K562 (cell line): Measurements from ENCODE around the gene GRPEL2. TPM values are rescaled to one million over a fixed set of nuclear protein-coding genes. Genes with fewer than 3 reads are reported as not detected.

Experiments used
- ATAC-seq: fragments of 200-7000 bp; cut with Tn5 transposase; 3 replicates; pipeline ENCODE4 v1.9.1; 2020; ENCODE audit warnings: moderate library complexity
- BruUV-seq: library from RNA; stranded (reverse); fragments of 400-500 nt; replicated peaks from 2 replicates; lab custom pipeline; 2021; lab: Mats Ljungman, UMichigan
- CTCF ChIA-PET: fragments of 300-600 bp; formaldehyde crosslinking; extraction: SDS; loops from one replicate; lab custom pipeline; 2021; ENCODE audit warnings: low intra/inter-chr PET ratio; lab: Yijun Ruan, JAX
- POLR2A ChIA-PET: fragments of 300-600, 350-650 bp; sonication (Branson Sonifier 250); formaldehyde crosslinking; extraction: SDS; loops from one replicate; lab custom pipeline; 2021; ENCODE audit warnings: antibody characterized with exemption, inconsistent platforms; lab: Yijun Ruan, JAX
- DNase-seq, 4 experiments: peaks; one replicate each; pipeline versions ENCODE4 v3.0.0 to v3.0.0-alpha.2; 2011 to 2018; ENCODE audit warnings: low spot score in 3 of 4, mixed read lengths in 3 of 4; ENCODE audit errors: extremely low read depth in 1 of 4
- FAIRE-seq: peaks from 2 replicates; lab custom pipeline; 2011; peaks lifted over from hg19 to GRCh38; lab: Jason Lieb, UNC
- H2AFZ ChIP-seq: 2 replicates; pipeline ENCODE4 v1.6.0; 2011; ENCODE audit warnings: low read depth, low read length, control low read depth, inconsistent platforms
- H3K27ac ChIP-seq: fragments of 200-600 bp; 3 replicates; pipeline ENCODE4 v1.8.0; 2011; ENCODE audit warnings: low read depth, mild to moderate bottlenecking, control low read depth, inconsistent platforms, low read length, moderate library complexity, mixed read lengths; ENCODE audit errors: extremely low read depth
- H3K27me3 ChIP-seq, 2 experiments: fragments of 300-600 bp in 1 of 2; 2 replicates in 1 of 2; 3 replicates in 1 of 2; pipeline versions ENCODE4 v1.6.0 to v1.8.0; 2011; ENCODE audit warnings: inconsistent platforms in 2 of 2, low read length in 2 of 2, mild to moderate bottlenecking in 1 of 2, mixed read lengths in 1 of 2, moderate library complexity in 1 of 2; ENCODE audit not compliant: control insufficient read depth in 2 of 2, insufficient read depth in 2 of 2
- H3K36me3 ChIP-seq: fragments of 300-600 bp; 3 replicates; pipeline ENCODE4 v1.8.0; 2011; ENCODE audit warnings: mild to moderate bottlenecking, low read length, inconsistent platforms; ENCODE audit not compliant: control insufficient read depth, insufficient read depth
- H3K4me1 ChIP-seq, 2 experiments: fragments of 200-600 bp in 1 of 2; replicated peaks in 1 of 2; 2 replicates in 1 of 2; 3 replicates in 1 of 2; pipeline versions ENCODE4 v1.5.1 to v1.8.0; 2011; ENCODE audit warnings: inconsistent platforms in 2 of 2, low read length in 2 of 2, mild to moderate bottlenecking in 1 of 2, mixed read lengths in 1 of 2, moderate library complexity in 1 of 2; ENCODE audit not compliant: control insufficient read depth in 2 of 2, insufficient read depth in 2 of 2
- H3K4me2 ChIP-seq: 2 replicates; pipeline ENCODE4 v1.6.1; 2011; ENCODE audit warnings: low read length, control low read depth, inconsistent platforms, mixed read lengths; ENCODE audit not compliant: insufficient read depth
- H3K4me3 ChIP-seq: fragments of 200-600 bp; sonication (generic), shearing (Covaris generic); 2 replicates; pipeline ENCODE4 v1.5.1; 2016; ENCODE audit warnings: control low read depth, inconsistent platforms
- H3K79me2 ChIP-seq: fragments of 200-600 bp; 3 replicates; pipeline ENCODE4 v1.8.0; 2011; ENCODE audit warnings: low read length, inconsistent platforms; ENCODE audit not compliant: control insufficient read depth, insufficient read depth
- H3K9ac ChIP-seq, 2 experiments: 2 replicates each; pipeline versions ENCODE4 v1.6.0 to v1.6.1; 2011; ENCODE audit warnings: low read depth in 2 of 2, low read length in 2 of 2, control low read depth in 1 of 2, inconsistent platforms in 1 of 2, mild to moderate bottlenecking in 1 of 2, mixed read lengths in 1 of 2; ENCODE audit not compliant: insufficient read depth in 1 of 2
- H3K9me1 ChIP-seq: one replicate; pipeline ENCODE4 v1.6.0; 2011; ENCODE audit warnings: inconsistent platforms, mild to moderate bottlenecking, low read length, moderate library complexity; ENCODE audit not compliant: control insufficient read depth, insufficient read depth
- H3K9me3 ChIP-seq: replicated peaks from 2 replicates; pipeline ENCODE4 v1.5.1; 2011; ENCODE audit warnings: low read depth, low read length, inconsistent platforms; ENCODE audit not compliant: control insufficient read depth, insufficient read depth
- H4K20me1 ChIP-seq: replicated peaks from 2 replicates; pipeline ENCODE4 v1.6.1; 2011; ENCODE audit warnings: low read length, inconsistent platforms, mixed read lengths; ENCODE audit not compliant: control insufficient read depth, insufficient read depth
- ARHGAP35 ChIP-seq: fragments of 450-650 bp; IDR thresholded peaks from 2 replicates; pipeline ENCODE4 v1.6.1; 2018; ENCODE audit not compliant: partially characterized antibody
- ATF2 ChIP-seq: sonication (generic); formaldehyde crosslinking; IDR thresholded peaks from 2 replicates; pipeline ENCODE4 v1.8.1; 2022; ENCODE audit warnings: missing genetic modification reagents
- CBX8 ChIP-seq: fragments of 200-600 bp; sonication (generic); IDR thresholded peaks from 2 replicates; pipeline ENCODE4 v1.6.1; 2012; ENCODE audit warnings: borderline replicate concordance, mixed run types, low read depth, mild to moderate bottlenecking, moderate library complexity, mixed read lengths, low read length, control low read depth, inconsistent platforms; ENCODE audit not compliant: poor library complexity, severe bottlenecking; ENCODE audit errors: extremely low read depth
- DNMT1 ChIP-seq: fragments of 450-650 bp; IDR thresholded peaks from 2 replicates; pipeline ENCODE4 v1.6.1; 2016; ENCODE audit warnings: antibody characterized with exemption, mild to moderate bottlenecking
- HES1 ChIP-seq: fragments of 450-650 bp; IDR thresholded peaks from 2 replicates; pipeline ENCODE4 v1.6.1; 2016; ENCODE audit warnings: low read depth, mild to moderate bottlenecking, moderate library complexity
- KAT2B ChIP-seq: IDR thresholded peaks from one replicate; pipeline ENCODE4 v1.6.1; 2012; ENCODE audit warnings: low read depth, mild to moderate bottlenecking, control low read depth, inconsistent platforms, low read length, moderate library complexity
- L3MBTL2 ChIP-seq: fragments of 450-650 bp; IDR thresholded peaks from 2 replicates; pipeline ENCODE4 v1.6.1; 2016; ENCODE audit warnings: mild to moderate bottlenecking, moderate library complexity
- MTA1 ChIP-seq: fragments of 450-650 bp; IDR thresholded peaks from 2 replicates; pipeline ENCODE4 v1.6.1; 2017; ENCODE audit warnings: borderline replicate concordance
- MTA2 ChIP-seq: fragments of 450-650 bp; IDR thresholded peaks from 2 replicates; pipeline ENCODE4 v1.6.1; 2016; ENCODE audit warnings: low read depth
- PHF8 ChIP-seq: fragments of 200-600 bp; sonication (generic); IDR thresholded peaks from 2 replicates; pipeline ENCODE4 v1.6.1; 2012; ENCODE audit warnings: mixed run types, mild to moderate bottlenecking, inconsistent platforms, low read length, moderate library complexity, borderline replicate concordance
- PREB ChIP-seq: sonication (generic); formaldehyde crosslinking; IDR thresholded peaks from 2 replicates; pipeline ENCODE4 v1.8.1; 2023; ENCODE audit warnings: mild to moderate bottlenecking, missing genetic modification reagents
- TEAD1 ChIP-seq, 2 experiments: fragments of 450-650 bp in 1 of 2; sonication (generic) in 1 of 2; formaldehyde crosslinking; IDR thresholded peaks; 2 replicates each; pipeline versions ENCODE4 v1.4.0 to v1.8.0; 2020 to 2022; ENCODE audit warnings: mild to moderate bottlenecking in 2 of 2, missing genetic modification reagents in 1 of 2
- ZNF282 ChIP-seq: sonication (generic); formaldehyde crosslinking; IDR thresholded peaks from 2 replicates; pipeline ENCODE4 v1.8.1; 2023; ENCODE audit warnings: missing genetic modification reagents
- ZNF445 ChIP-seq: fragments of 250-450 bp; sonication (Bioruptor Pico); IDR thresholded peaks from 2 replicates; pipeline ENCODE4 v1.4.0; 2020; ENCODE audit warnings: low read depth, mild to moderate bottlenecking, moderate library complexity
- ZNF639 ChIP-seq, 2 experiments: fragments of 200-800 bp in 1 of 2; sonication (Bioruptor generic) in 1 of 2; sonication (generic) in 1 of 2; formaldehyde crosslinking in 1 of 2; IDR thresholded peaks in 1 of 2; conservative IDR thresholded peaks in 1 of 2; 2 replicates each; pipeline versions ENCODE4 v1.5.0 to v1.6.1; 2016 to 2020; ENCODE audit warnings: missing compliant biosample characterization in 1 of 2, missing genetic modification characterization in 1 of 2, missing genetic modification reagents in 1 of 2
- ZNF668 ChIP-seq: fragments of 250-450 bp; sonication (Bioruptor Pico); IDR thresholded peaks from 2 replicates; pipeline ENCODE4 v1.8.0; 2022; ENCODE audit warnings: mild to moderate bottlenecking, inconsistent platforms
- WGBS: fragments of 100-300 bp; shearing (Covaris generic); methylation state at CpG from one replicate; pipeline ENCODE4 v1.1.6; 2016; ENCODE audit warnings: low coverage, mixed read lengths; ENCODE audit not compliant: insufficient coverage; ENCODE audit errors: missing lambda C conversion rate; 5-methylcytosine and 5-hydroxymethylcytosine counted together
- in situ Hi-C: fragments of 300-500 bp; cut with MboI; formaldehyde crosslinking; loops from 4 replicates; pipeline ENCODE4 v1.15.0; 2018; ENCODE audit warnings: inconsistent platforms, mixed read lengths
- intact Hi-C: fragments of 100-400 bp; cut with micrococcal nuclease; formaldehyde crosslinking; loops from 2 replicates; pipeline ENCODE4 v1.14.2; 2022
- polyA plus RNA-seq, 8 experiments: library from polyadenylated mRNA; depleted of rRNA in 4 of 8; stranded (reverse) in 5 of 8; unstranded in 3 of 8; fragments of >200 nt; fragmentation: Nextera tagmentation in 2 of 8; fragmentation: Illumina TruSeq in 1 of 8; extraction: Ambion mirVana in 2 of 8; extraction: Trizol in 1 of 8; gene quantifications; 2 replicates each; pipeline versions ENCODE4 v1.2.1 to v1.2.3, GENCODE V29; 2011 to 2014; ENCODE audit warnings: inconsistent platforms in 1 of 8, missing spikeins in 1 of 8
- total RNA-seq, 7 experiments: library from RNA; depleted of rRNA in 6 of 7; stranded (reverse); fragments of >200 nt in 6 of 7; fragmentation: Illumina TruSeq in 2 of 7; extraction: Trizol in 2 of 7; gene quantifications; 2 replicates each; pipeline versions ENCODE4 v1.2.1 to v1.2.3, GENCODE V29; 2011 to 2021; ENCODE audit warnings: low replicate concordance in 1 of 7

GRPEL2 gene
- total and polyA plus RNA-seq, 9 of the 15 experiments (the other 6 are each of a cell fraction or from before 2014, with no cell fraction given) = 11.2 to 40.5 (median 25.8) TPM

- TF ChIP-seq ATF2 (no peak), HES1 (no peak), ZNF282 (CRISPR knock-in tag) (no peak)
Observed at GRCh38 chr5:149328177-149328576, 17.1 kb upstream of the GRPEL2 start (continued).

- no peaks in the 10 kb centered on the region for H3K79me2 ChIP-seq
- H3K4me1 ChIP-seq = no peaks in the 10 kb centered on the region
- intact Hi-C loops (no loop called here), in situ Hi-C loops (no loop called here)
- WGBS = 21% methylated on average over 2 of the region's 2 CpGs
- no peaks in the 10 kb centered on the region for H3K9me3 ChIP-seq
- no peak overlapping the region for H2AFZ ChIP-seq
- H3K36me3 ChIP-seq = no peaks in the 10 kb centered on the region
- no peak for DNase-seq
- no peaks in the 10 kb centered on the region for H3K9me1 ChIP-seq
- H3K9ac ChIP-seq = no peak overlapping the region
- H3K27me3 ChIP-seq = peaks cover 0 to 5% of the 10 kb centered on the region in 2 experiments; a peak in 1 of 5 replicates
- CTCF ChIA-PET = no interaction called here
- H3K4me3 ChIP-seq = no peak overlapping the region
- POLR2A ChIA-PET = interaction anchor here (0.6 to 2.8 kb wide), 5 partner anchors 11 to 145 kb away, joined by 3 to 11 read pairs (median 3); partner anchors contain the start of gene GRPEL2
- no peak overlapping the region for H3K4me2 ChIP-seq
- no peak overlapping the region for H3K27ac ChIP-seq
- no peak for FAIRE-seq
- BruUV-seq = no TSS peak
- no peaks in the 10 kb centered on the region for H4K20me1 ChIP-seq
- ATAC-seq = no peak
- TF ChIP-seq DNMT1 (no peak), L3MBTL2 (no peak), ZNF445 (CRISPR knock-in tag) (no peak), TEAD1 (CRISPR knock-in tag; IDR thresholded peaks at IDR 0.05) (no peak), ZNF639 (CRISPR knock-in tag; conservative IDR thresholded peaks at IDR 0.05 in 1 of 2, IDR thresholded peaks at IDR 0.05 in 1 of 2) (no peak), KAT2B (no peak), MTA2 (no peak), CBX8 (no peak), ZNF668 (CRISPR knock-in tag) (no peak), PREB (CRISPR knock-in tag) (no peak), ARHGAP35 (no peak), PHF8 (no peak), MTA1 (no peak)
Observed at GRCh38 chr5:149333711-149334443, 11.4 kb upstream of the GRPEL2 start.
